HG02938 (cell line): ENCODE measurements around the gene LMBR1.
"Not testable (repeated sequence)": the region's sequence is repeated elsewhere in the genome, so short reads cannot be mapped to it uniquely, and the experiment has no call there.

ENCODE experiments used
- ATAC-seq: cut with Tn5 transposase; IDR thresholded peaks from one replicate; pipeline ENCODE4 v1.9.1; 2021; ENCODE audit warnings: mild to moderate bottlenecking, moderate library complexity; ENCODE audit not compliant: unreplicated experiment

LMBR1 gene

DNA sequence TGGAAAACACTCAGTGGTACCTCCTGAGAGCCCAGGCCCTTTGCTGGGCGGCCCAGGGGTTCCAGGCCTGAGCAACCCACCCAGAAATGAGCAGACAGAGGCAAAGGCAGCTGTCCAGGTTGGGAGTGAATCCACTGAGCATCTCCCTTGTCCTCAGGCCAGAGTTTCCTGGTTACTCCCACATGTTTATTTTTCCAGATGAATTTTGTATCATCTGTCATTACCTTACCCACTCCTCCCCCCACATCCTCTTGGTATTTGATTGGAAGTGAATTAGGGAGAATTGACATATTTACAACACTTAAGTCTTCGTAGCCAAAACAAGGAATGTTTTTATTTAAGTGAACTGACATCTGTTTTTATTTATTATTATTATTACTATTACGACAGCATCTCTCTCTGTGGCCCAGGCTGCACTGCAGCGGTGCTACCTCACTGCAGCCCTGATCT lies 13.2 kb upstream of the LMBR1 start:
- no peak for ATAC-seq

DNA sequence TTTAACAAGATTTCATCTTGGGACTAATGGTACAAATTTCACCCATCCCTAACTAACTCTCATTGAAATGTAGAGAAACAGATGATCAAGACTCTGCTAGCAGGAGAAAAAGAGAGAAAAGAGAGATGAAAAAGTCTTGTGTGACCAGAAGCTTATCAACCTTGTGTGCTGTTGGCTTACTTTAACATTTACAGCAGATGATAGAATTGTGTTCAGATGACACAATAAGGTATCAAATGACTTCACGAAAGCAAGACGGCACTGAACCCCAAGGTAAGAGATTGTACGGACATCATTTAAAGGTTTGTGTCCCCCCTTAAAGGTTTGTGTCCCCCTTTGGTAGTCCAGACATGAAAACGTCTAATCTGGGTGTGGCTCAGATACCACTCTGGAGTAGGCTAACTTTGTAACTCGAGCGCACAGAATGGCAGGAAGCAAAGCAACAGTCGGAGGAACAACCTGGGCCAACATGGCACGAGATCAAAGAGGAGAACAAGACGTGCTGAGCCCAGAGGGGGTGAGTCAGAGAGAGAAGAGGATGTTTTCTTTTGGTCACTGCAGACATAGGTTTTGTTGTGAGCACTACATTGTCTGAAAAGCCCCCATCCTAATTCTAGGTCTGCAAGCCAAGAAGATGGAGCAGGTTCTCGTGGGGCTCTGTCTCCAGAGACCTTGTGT lies 10.4 kb upstream of the LMBR1 start:
- ATAC-seq = no peak

GRCh38 chr7:156900093-156900492 lies 7.1 kb upstream of the LMBR1 start:
- ATAC-seq = not testable (repeated sequence)

GRCh38 chr7:156898938-156899337 lies 6.0 kb upstream of the LMBR1 start:
- no peak for ATAC-seq

DNA sequence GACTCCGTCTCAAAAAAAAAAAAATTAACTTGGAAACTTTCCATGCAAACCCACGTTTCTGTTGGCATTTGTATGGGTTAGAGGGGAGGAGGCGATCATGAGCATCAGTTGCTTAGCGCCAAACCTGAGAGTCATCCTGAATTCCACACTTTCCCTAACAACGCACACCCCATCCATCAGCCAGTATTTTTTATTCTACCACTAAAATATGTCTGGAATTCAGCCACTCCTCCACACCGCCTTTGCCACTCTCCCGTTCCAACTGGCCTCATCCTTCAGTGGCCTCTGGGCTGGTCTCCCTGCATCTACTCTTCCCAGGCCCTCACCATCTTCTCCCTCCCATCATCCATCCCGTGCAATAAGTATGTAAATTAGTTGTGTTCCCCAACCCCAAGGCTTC lies 4.7 kb upstream of the LMBR1 start:
- ATAC-seq = no peak

GRCh38 chr7:156896388-156897022 lies 3.5 kb upstream of the LMBR1 start:
- no peak for ATAC-seq

DNA sequence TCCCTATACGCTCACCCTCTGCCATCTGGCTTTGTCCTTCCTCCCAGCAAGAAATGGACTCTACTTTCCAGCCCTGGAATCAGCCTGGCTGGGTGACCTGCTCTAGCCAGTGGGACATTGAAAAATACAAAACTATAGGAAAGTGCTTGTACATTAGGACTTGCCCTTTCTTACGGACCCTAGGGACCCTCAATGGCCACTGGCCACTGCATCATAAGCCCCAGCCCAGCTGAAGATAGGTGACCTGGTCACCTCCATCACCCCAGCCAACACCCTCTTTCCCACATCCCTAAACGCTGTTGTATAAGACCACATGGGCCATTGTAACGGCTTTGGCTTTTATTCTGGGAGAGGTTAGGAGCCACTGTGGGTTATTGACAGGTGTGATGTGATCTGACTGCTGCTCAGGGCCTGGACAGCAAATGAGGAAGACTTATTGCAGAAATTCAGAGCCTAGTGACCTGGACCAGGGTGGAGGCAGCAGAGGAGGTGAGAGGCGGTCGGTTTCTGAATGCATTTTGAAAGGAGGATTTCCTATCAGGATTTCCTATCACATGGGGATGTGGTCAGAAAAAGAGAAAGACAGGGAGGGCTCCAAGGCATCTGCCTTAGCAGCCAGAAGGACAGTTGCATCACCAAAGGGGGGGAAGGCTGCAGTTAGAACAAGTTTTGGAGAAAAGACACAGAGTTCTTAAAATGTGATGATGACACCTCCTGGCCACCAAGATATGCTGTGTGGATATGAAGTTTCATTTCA lies 2.2 kb upstream of the LMBR1 start:
- no peak for ATAC-seq

DNA sequence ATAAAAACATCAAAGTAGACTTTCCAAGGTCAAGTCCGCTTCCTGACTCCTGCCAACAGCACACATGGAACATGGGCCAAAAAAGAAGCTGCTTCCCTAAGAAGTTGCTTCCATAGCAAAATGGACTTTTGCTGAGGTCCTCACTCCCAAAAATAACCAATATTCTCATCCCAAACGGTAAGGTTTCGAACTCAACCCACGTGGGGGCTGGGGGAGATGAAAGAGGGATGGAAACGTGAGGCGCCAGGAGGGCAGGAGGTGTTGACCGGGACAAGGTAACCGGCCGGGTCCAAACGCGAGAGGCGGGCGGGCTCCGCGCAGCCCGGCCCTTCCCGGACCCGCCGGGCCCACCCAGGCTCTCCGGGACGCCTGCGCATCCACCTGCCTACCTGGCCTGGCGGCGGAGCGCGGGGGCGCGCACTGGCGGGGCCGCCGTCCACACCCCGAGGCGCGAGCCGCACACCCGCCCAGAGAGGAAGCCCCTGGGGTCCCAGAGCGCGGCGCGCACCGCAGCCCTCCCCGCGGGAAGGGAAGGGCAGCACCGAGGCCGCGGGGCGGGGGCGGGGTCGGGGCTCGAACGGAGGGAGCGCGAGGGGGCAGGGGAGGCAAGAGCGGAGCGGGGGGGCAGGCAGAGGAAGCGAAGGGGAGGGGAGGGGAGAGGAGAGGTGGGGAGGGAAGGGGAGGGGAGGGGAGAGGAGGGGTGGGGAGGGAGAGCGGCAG lies 742 bp downstream of the LMBR1 start:
- peak; percentile 9 for ATAC-seq

- no peak for ATAC-seq
Observed at GRCh38 chr7:156889746-156890145, 3.2 kb downstream of the LMBR1 start.

DNA sequence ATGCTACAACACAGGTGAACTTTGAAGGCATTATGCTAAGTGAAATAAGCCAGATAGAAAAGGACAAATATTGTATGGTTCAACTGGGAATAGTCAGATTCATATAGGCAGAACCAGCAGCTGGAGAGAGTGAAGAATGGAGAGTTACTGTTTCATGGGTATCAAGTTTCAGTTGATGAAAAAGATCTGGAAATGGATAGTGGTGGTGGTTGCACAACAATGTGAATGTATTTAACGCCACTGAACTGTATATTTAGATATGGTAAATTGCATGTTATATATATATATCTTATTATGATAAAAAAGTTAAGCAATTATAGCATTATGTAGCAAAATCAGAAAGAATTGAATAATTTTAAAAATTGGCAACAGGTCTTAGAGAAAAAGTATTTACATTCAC lies 3.9 kb downstream of the LMBR1 start:
- no peak for ATAC-seq

- no peak for ATAC-seq
Observed at GRCh38 chr7:156886020-156886795, 6.8 kb downstream of the LMBR1 start.

- ATAC-seq = no peak
Observed at GRCh38 chr7:156881679-156882078, 11.3 kb downstream of the LMBR1 start.

DNA sequence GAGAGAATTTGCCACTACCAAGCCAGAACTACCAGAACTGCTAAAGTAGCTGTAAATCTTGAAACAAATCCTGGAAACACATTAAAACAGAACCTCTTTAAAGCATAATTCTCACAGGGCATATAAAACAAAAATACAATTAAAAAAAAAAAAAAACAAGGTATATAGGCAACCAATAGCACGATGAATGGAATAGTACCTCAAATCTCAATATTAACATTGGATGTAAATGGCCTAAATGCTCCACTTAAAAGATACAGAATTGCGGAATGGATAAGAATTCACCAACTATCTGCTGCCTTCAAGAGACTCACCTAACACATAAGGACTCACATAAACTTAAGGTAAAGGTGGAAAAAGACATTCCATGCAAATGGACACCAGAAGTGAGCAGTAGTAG lies 17.2 kb downstream of the LMBR1 start:
- no peak for ATAC-seq

DNA sequence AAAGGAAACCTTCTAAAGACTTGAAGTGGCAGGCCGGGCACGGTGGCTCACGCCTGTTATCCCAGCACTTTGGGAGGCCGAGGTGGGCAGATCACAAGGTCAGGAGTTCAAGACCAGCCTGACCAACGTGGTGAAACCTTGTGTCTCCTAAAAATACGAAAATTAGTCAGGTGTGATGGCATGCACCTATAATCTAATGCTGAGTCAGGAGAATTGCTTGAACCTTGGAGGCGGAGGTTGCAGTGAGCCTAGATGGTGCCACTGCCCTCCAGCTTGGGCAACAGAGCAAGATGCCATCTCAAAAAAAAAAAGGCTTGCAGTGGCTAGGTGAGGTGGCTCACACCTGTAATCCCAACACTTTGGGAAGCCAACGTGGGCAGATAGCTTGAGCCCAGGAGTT lies 24.6 kb downstream of the LMBR1 start:
- not testable (repeated sequence) for ATAC-seq

DNA sequence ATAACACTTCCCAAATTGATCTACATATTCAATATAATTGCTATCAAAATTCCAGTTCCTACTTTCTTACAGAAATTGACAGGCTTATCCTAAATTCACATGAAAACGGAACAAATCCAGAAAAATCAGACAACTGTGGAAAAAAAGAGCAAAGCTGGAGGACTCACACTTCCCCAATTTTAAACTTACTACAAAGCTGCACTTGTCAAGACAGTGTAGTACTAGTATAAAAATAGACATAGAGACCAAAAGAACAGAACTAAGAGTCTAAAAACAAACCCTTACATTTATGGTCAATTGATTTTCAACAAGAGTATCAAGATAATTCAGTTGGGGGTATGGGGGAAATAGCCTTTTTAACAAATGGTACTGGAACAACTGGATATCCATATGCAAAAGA lies 27.5 kb downstream of the LMBR1 start:
- no peak for ATAC-seq

DNA sequence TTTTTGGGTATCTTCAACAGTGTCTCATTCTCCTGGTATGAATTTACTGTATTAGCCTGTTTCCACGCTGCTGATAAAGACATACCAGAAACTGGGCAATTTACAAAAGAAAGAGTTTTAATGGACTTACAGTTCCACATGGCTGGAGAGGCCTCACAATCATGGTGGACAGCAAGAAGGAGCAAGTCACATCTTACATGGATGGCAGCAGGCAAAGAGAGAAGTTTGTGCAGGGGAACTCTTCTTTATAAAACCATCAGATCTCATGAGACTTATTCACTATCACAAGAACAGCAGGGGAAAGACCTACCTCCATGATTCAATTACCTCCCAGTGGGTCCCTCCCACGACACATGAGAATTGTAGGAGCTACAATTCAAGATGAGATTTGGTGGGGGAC lies 31.0 kb downstream of the LMBR1 start:
- ATAC-seq = not testable (repeated sequence)

GRCh38 chr7:156861212-156861611 lies 31.8 kb downstream of the LMBR1 start:
- ATAC-seq = no peak

- ATAC-seq = not testable (repeated sequence)
Observed at GRCh38 chr7:156860099-156860498, 32.9 kb downstream of the LMBR1 start.

- ATAC-seq = no peak
Observed at GRCh38 chr7:156858523-156858922, 34.5 kb downstream of the LMBR1 start.

- no peak for ATAC-seq
Observed at GRCh38 chr7:156857757-156858156, 35.2 kb downstream of the LMBR1 start.

- ATAC-seq = no peak
Observed at GRCh38 chr7:156854654-156855053, 38.3 kb downstream of the LMBR1 start.
